Measurements from ENCODE around the gene HSD17B10.

DNA sequence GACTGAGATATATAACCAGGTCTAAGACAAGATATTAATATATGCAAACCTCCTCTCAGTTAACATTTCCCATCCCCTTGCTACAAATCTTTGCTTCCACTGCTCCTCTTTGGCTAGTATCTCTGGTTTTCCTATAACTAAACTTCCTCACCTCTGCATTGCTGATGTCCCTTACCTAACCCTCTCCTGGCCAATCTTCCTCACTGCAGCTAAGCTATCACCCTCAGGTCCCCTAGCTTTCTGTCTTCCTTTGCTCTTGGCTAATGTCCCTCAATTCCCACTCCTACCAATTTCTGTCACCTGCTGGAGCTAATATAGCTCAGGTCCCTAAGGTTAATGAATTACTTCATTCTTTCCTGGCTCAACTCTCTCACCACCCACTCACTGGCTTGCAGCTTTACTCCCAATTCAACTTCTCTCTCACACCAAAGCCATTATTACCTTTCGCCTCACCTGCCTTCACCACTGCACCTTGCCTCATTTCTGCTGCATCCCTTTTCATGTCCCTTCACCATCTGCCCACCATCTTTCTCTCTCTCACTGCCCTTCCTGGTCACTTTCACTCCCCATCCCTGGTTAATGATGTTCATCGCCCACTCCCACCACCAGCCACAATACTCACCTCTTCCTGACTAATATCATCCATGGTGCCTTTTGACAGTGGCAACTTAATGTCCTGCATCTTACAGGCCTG lies 38.4 kb downstream of the HSD17B10 start:
- TF ChIP-seq, protein P1, sequence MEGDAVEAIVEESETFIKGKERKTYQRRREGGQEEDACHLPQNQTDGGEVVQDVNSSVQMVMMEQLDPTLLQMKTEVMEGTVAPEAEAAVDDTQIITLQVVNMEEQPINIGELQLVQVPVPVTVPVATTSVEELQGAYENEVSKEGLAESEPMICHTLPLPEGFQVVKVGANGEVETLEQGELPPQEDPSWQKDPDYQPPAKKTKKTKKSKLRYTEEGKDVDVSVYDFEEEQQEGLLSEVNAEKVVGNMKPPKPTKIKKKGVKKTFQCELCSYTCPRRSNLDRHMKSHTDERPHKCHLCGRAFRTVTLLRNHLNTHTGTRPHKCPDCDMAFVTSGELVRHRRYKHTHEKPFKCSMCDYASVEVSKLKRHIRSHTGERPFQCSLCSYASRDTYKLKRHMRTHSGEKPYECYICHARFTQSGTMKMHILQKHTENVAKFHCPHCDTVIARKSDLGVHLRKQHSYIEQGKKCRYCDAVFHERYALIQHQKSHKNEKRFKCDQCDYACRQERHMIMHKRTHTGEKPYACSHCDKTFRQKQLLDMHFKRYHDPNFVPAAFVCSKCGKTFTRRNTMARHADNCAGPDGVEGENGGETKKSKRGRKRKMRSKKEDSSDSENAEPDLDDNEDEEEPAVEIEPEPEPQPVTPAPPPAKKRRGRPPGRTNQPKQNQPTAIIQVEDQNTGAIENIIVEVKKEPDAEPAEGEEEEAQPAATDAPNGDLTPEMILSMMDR (IDR thresholded peaks at IDR 0.05): no peak
- TF ChIP-seq RAD21 (IDR thresholded peaks at IDR 0.05; ENCODE audit: low read length) (no peak), FOXM1 (IDR thresholded peaks at IDR 0.05; ENCODE audit: low read depth) (no peak)
- TF ChIP-seq, protein P2, sequence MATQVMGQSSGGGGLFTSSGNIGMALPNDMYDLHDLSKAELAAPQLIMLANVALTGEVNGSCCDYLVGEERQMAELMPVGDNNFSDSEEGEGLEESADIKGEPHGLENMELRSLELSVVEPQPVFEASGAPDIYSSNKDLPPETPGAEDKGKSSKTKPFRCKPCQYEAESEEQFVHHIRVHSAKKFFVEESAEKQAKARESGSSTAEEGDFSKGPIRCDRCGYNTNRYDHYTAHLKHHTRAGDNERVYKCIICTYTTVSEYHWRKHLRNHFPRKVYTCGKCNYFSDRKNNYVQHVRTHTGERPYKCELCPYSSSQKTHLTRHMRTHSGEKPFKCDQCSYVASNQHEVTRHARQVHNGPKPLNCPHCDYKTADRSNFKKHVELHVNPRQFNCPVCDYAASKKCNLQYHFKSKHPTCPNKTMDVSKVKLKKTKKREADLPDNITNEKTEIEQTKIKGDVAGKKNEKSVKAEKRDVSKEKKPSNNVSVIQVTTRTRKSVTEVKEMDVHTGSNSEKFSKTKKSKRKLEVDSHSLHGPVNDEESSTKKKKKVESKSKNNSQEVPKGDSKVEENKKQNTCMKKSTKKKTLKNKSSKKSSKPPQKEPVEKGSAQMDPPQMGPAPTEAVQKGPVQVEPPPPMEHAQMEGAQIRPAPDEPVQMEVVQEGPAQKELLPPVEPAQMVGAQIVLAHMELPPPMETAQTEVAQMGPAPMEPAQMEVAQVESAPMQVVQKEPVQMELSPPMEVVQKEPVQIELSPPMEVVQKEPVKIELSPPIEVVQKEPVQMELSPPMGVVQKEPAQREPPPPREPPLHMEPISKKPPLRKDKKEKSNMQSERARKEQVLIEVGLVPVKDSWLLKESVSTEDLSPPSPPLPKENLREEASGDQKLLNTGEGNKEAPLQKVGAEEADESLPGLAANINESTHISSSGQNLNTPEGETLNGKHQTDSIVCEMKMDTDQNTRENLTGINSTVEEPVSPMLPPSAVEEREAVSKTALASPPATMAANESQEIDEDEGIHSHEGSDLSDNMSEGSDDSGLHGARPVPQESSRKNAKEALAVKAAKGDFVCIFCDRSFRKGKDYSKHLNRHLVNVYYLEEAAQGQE (IDR thresholded peaks at IDR 0.05; ENCODE audit: low read depth, low read length): no peak
